Peyer's patch (tissue), 4 donors: ENCODE measurements around the gene MDFIC. TPM values are rescaled to one million over a fixed set of nuclear protein-coding genes. Genes with fewer than 3 reads are reported as not detected.

Source experiments
- DNase-seq, 3 donors: peaks; one replicate each; pipeline ENCODE4 v3.0.0-alpha.2; 2017 to 2019
- H3K27ac ChIP-seq, 4 donors: fragments of 200-600 bp; sonication (generic); one replicate each; pipeline ENCODE4 v1.5.1; 2016 to 2019
- H3K27me3 ChIP-seq, 2 donors: fragments of 200-600 bp; sonication (generic); one replicate each; pipeline ENCODE4 v1.5.1; 2019
- H3K36me3 ChIP-seq, 3 donors: fragments of 200-600 bp; sonication (generic); one replicate each; pipeline ENCODE4 v1.5.1; 2016 to 2019
- H3K4me1 ChIP-seq, 4 donors: fragments of 200-600 bp; sonication (generic); one replicate each; pipeline ENCODE4 v1.5.1; 2016 to 2019
- H3K4me3 ChIP-seq, 4 donors: fragments of 200-600 bp; sonication (generic); 1 replicate in 3 of 4; 2 replicates in 1 of 4; pipeline ENCODE4 v1.5.1; 2016 to 2019; ENCODE audit warnings: mild to moderate bottlenecking in 1 of 4
- H3K9me3 ChIP-seq, 4 donors: fragments of 200-600 bp; sonication (generic); one replicate each; pipeline ENCODE4 v1.5.1; 2016 to 2019; ENCODE audit warnings: mild to moderate bottlenecking in 1 of 4
- POLR2A ChIP-seq, 2 donors: fragments of 450-650 bp; IDR thresholded peaks; one replicate each; pipeline ENCODE4 v1.5.1; 2017; ENCODE audit warnings: antibody characterized with exemption in 2 of 2, mild to moderate bottlenecking in 2 of 2, moderate library complexity in 2 of 2
- total RNA-seq, 4 donors: library from RNA; depleted of rRNA; stranded (reverse); fragments of >200 nt; gene quantifications; one replicate each; pipeline ENCODE4 v1.1.0, GENCODE V29; 2016
- TF ChIP-seq, protein P1 (sequence below), 6 experiments: fragments of 450-650 bp in 4 of 6; fragments of 200-600 bp in 2 of 6; sonication (generic) in 1 of 6; IDR thresholded peaks; one replicate each; pipeline ENCODE4 v1.5.1; 2017 to 2019; ENCODE audit warnings: antibody characterized with exemption in 6 of 6, mild to moderate bottlenecking in 3 of 6, moderate library complexity in 1 of 6

MDFIC gene
- total RNA-seq, 4 donors from 2014 or later, result 4.3 to 36.3 (median 9.0) TPM

DNA sequence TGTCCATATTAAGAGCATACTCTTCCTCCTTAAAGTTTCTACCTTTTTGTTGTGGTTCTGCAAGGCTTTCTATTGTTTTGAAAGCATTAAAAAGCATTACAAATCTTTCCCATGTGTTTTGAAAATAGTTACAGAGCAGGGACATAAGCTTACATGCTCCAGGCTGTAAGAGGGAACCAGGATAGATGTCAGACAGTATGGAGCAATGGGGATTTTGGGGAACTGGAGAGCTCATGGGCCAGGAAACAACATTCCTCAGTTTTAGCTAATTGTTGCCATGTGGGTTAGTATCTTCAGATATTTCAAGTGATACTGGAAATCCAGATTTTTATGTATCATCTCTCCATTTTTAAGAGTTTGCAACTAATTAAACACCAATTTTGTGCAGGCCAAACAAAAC lies 3.5 kb downstream of the MDFIC start:
- no peak for TF ChIP-seq POLR2A (IDR thresholded peaks at IDR 0.05)
- TF ChIP-seq, protein P1, sequence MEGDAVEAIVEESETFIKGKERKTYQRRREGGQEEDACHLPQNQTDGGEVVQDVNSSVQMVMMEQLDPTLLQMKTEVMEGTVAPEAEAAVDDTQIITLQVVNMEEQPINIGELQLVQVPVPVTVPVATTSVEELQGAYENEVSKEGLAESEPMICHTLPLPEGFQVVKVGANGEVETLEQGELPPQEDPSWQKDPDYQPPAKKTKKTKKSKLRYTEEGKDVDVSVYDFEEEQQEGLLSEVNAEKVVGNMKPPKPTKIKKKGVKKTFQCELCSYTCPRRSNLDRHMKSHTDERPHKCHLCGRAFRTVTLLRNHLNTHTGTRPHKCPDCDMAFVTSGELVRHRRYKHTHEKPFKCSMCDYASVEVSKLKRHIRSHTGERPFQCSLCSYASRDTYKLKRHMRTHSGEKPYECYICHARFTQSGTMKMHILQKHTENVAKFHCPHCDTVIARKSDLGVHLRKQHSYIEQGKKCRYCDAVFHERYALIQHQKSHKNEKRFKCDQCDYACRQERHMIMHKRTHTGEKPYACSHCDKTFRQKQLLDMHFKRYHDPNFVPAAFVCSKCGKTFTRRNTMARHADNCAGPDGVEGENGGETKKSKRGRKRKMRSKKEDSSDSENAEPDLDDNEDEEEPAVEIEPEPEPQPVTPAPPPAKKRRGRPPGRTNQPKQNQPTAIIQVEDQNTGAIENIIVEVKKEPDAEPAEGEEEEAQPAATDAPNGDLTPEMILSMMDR (IDR thresholded peaks at IDR 0.05), result no peak
- Histone ChIP-seq H3K9me3 (no peaks in the 10 kb centered on the region), H3K27me3 (no peaks in the 10 kb centered on the region), H3K36me3 (no peaks in the 10 kb centered on the region), H3K4me3 (no peak overlapping the region), H3K27ac (peak overlapping the region in 2 of 4 donors; percentile 7 to 25), H3K4me1 (peaks cover 0 to 28% (median 12%) of the 10 kb centered on the region in 4 donors)
- no peak for DNase-seq

DNA sequence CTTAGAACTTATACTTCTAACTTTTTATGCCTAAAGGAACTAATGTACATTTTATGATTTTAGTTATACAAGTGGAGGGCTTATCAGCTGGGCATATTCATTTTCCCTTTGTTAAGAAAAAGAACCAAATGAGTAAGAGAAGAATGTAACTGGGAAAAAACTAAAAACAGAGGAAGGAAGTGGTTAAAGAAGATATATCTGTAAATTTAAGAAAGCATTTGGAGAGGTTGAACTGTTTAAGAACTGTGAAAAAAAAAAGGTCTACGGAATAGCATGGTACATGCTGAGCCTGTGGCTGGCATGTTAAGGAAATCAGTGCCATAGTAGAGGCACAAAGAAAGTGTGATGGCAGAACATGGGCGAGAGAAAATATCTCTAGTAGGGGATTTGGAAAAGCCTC lies 6.2 kb downstream of the MDFIC start:
- no peak for DNase-seq
- Histone ChIP-seq H3K27ac (peak overlapping the region in 1 of 4 donors; percentile 25), H3K4me3 (no peak overlapping the region), H3K27me3 (no peaks in the 10 kb centered on the region), H3K4me1 (peaks cover 0 to 35% (median 15%) of the 10 kb centered on the region in 4 donors), H3K36me3 (no peaks in the 10 kb centered on the region), H3K9me3 (no peaks in the 10 kb centered on the region)
- TF ChIP-seq POLR2A (IDR thresholded peaks at IDR 0.05), result no peak
- TF ChIP-seq, protein P1 (IDR thresholded peaks at IDR 0.05), result no peak

DNA sequence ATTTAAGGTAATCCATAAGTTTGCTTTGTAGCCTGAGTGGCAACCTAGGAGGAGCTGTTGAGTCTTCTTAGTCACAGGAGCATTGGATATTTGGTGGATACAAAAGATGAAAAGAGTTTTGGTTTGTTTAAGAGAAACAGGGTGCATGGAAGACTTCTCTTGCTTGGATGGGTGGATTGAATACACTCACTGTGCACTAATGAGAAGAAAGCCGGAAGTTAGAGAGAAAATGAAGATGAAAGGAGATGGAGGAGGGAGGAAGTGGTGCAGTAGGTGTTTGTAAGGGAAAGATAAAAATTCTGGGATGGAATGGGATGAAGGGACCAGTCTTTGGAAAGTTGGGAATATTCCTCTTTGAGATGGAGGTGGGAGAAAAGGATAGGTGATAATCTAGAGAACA lies 7.7 kb downstream of the MDFIC start:
- no peaks in the 10 kb centered on the region for H3K9me3 ChIP-seq
- H3K36me3 ChIP-seq, result no peaks in the 10 kb centered on the region
- peaks cover 0 to 26% (median 10%) of the 10 kb centered on the region in 4 donors for H3K4me1 ChIP-seq
- H3K27ac ChIP-seq, result peak overlapping the region in 2 of 4 donors; percentile 4 to 68
- no peak for TF ChIP-seq POLR2A (IDR thresholded peaks at IDR 0.05)
- TF ChIP-seq, protein P1 (IDR thresholded peaks at IDR 0.05), result no peak
- no peak for DNase-seq
- no peaks in the 10 kb centered on the region for H3K27me3 ChIP-seq
- H3K4me3 ChIP-seq, result no peak overlapping the region

DNA sequence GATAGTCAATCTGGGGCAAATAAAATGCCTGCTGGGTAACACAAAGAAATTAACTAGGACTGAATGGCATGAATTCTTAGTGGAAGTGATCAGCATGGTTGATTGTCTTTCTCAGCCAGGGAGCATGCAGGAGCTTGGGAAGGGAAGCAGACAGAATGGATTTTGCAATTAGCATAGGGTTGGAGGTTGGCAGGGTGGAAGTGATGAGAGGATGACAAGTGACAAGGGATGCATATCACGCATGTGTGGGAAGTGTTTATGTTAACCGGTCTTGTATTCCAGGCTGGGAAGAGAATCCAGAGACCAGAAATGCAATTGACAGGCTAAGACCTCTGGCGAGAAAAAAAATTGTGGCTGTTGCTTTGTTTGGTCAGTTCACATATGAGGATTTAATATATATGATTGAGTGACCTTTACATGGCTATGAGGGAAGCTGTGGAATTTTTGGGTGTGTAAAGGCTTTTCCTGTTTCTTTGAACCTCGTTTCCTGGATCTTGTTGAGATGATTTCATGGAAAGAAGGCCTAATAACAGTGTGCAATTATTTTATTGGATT lies 8.3 kb downstream of the MDFIC start:
- no peaks in the 10 kb centered on the region for H3K9me3 ChIP-seq
- no peaks in the 10 kb centered on the region for H3K27me3 ChIP-seq
- H3K36me3 ChIP-seq, result no peaks in the 10 kb centered on the region
- no peak for DNase-seq
- H3K4me3 ChIP-seq, result no peak overlapping the region
- peak overlapping the region in 2 of 4 donors; percentile 4 to 68 for H3K27ac ChIP-seq
- TF ChIP-seq POLR2A (IDR thresholded peaks at IDR 0.05), result no peak
- TF ChIP-seq, protein P1 (IDR thresholded peaks at IDR 0.05), result no peak
- H3K4me1 ChIP-seq, result peaks cover 0 to 26% (median 10%) of the 10 kb centered on the region in 4 donors

DNA sequence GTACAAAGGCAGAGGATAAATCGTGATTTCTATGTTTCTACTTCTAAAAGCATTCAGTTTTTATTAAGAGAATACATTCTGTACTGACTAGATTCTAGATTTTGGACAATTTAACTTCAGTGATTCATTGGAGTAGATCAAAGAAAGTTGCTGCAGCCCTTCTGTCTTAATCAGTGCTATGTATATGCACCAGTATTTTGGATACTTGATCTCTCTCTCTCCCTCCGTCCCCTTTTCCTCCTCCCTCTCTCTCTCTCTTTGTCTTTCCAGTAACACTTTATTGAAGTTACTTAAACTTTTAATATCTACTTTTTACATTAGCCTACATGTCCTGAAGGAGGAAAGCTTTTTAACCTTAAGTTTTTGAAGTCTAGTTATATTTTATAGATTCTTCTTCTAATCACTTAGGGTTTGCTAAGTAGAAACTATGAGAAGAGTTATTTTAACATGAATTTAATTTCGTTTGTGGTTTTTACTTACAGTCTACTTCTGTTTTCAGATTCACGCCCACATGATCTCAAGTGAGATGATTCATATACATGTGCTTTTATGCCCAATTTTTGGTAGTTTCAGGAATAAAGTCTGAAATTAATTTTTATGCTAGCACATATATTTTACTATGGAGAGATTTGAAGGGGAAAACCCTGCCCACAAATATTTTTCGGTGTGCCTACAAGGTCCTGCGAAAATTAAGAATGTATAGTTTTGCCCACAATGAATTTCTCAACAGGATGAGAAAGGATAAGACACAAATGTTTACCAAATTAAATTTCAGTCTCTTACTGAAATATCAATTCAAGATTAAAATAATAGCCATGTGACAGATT lies 9.1 kb downstream of the MDFIC start:
- no peak for DNase-seq
- Histone ChIP-seq H3K36me3 (no peaks in the 10 kb centered on the region), H3K4me1 (peaks cover 0 to 26% (median 10%) of the 10 kb centered on the region in 4 donors), H3K27ac (peak overlapping the region in 3 of 4 donors; percentile 23 to 68 (median 47)), H3K4me3 (no peak overlapping the region), H3K9me3 (no peaks in the 10 kb centered on the region), H3K27me3 (no peaks in the 10 kb centered on the region)
- no peak for TF ChIP-seq POLR2A (IDR thresholded peaks at IDR 0.05)
- TF ChIP-seq, protein P1 (IDR thresholded peaks at IDR 0.05), result no peak
